Measurements from ENCODE around the gene SPATA32. TPM values are rescaled to one million over a fixed set of nuclear protein-coding genes. Genes with fewer than 3 reads are reported as not detected.

Gene SPATA32
- total RNA-seq, 1 donor from 2014 or later, result not detected

GRCh38 chr17:45248132-45248957 is 13.5 kb downstream of the SPATA32 start:
- no peak for DNase-seq (ENCODE audit: low spot score)
- peak; percentile 5 for ATAC-seq

DNA sequence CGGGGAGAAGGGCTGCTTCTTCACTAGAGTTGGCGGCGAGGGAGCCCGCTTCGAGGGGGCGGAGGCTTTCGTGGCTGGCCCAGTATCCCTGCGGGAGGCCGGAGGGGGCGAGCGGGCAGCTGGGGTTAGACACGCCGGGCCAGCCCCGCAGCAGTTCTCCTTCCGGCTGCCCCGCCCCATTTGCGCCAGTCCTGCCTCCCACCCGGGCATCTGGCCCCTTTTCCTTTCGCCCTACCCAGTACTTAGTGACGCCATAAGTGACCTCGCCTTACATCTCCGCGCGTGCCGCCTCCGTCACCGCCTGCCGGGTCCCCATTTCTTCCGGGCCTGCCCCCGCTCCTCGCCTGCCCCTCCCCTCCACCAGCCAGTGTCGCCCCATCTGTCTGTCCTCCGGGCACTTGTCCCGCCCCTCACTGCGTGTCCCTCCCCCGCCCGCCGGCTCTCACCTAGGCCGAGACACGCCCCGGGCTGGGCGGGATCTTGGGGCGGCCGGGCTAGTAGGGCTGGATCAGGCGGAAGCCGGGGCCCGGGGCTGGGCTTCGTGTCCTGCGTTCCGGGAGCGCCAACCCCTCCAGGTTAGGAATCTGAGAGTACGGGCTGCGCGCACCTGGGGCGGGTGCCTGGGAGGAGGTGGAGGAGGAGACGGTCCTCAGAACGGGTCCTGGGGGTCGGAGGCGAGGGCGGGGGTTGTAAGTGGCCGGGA is 14.3 kb downstream of the SPATA32 start:
- peak; percentile 97 for ATAC-seq

GRCh38 chr17:45246861-45247428 is 14.9 kb downstream of the SPATA32 start:
- DNase-seq (ENCODE audit: low spot score), result no peak
- peak; percentile 5 for ATAC-seq

More for the DNA sequence above, 14.3 kb downstream of the SPATA32 start:
- peak; percentile 95 for DNase-seq (ENCODE audit: low spot score)

- ATAC-seq, result no peak
Measured at GRCh38 chr17:45246338-45246737, 15.6 kb downstream of the SPATA32 start.

DNA sequence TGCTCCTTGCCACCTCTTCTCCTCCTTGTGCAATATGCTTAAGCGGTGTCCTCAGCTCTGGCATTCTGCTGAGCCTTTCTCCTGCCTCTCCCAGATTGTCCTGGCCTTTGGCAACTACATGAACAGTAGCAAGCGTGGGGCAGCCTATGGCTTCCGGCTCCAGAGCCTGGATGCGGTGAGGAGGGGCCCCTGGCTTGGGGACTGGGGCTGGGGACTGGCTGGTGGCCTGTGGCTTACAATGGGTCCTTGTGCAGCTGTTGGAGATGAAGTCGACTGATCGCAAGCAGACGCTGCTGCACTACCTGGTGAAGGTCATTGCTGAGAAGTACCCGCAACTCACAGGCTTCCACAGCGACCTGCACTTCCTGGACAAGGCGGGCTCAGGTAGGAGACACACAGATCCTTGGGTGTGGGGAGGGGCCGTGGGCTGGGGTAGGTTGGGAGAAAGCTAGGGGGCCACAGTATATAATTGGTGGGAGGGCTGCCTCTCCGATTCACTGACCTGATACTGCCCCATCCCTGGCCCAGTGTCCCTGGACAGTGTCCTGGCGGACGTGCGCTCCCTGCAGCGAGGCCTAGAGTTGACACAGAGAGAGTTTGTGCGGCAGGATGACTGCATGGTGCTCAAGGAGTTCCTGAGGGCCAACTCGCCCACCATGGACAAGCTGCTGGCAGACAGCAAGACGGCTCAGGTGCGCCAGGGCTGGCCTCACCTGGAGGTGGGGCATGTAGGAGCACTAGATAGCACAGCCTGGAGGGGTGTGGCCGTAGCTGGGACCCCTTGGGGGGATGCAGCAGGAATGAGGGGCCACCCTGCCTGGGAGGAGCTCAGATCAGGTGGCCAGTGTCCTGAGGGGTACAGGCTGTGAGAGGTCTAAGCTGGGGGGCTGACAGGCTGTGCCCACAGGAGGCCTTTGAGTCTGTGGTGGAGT is 16.9 kb downstream of the SPATA32 start:
- no peak for DNase-seq (ENCODE audit: low spot score)
- ATAC-seq, result no peak

More at GRCh38 chr17:45246338-45246737, 15.6 kb downstream of the SPATA32 start:
- no peak for DNase-seq (ENCODE audit: low spot score)

GRCh38 chr17:45243750-45244149 is 18.1 kb downstream of the SPATA32 start:
- no peak for ATAC-seq
- DNase-seq (ENCODE audit: low spot score), result no peak

DNA sequence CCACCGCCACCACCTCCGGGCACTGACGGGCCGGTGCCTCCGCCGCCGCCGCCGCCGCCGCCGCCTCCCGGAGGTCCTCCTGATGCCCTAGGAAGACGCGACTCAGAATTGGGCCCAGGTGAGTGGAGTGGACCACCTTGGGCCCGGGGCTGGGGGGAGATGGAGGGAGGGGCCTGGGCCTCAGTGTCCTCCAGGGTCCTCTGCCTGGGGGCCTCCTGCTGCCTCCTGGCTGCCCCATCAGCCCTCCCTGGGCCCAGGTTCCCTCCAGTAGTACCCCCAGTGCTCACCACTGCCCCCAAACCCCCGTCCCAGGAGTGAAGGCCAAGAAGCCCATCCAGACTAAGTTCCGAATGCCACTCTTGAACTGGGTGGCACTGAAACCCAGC is 19.9 kb downstream of the SPATA32 start:
- ATAC-seq, result no peak
- DNase-seq (ENCODE audit: low spot score), result no peak

DNA sequence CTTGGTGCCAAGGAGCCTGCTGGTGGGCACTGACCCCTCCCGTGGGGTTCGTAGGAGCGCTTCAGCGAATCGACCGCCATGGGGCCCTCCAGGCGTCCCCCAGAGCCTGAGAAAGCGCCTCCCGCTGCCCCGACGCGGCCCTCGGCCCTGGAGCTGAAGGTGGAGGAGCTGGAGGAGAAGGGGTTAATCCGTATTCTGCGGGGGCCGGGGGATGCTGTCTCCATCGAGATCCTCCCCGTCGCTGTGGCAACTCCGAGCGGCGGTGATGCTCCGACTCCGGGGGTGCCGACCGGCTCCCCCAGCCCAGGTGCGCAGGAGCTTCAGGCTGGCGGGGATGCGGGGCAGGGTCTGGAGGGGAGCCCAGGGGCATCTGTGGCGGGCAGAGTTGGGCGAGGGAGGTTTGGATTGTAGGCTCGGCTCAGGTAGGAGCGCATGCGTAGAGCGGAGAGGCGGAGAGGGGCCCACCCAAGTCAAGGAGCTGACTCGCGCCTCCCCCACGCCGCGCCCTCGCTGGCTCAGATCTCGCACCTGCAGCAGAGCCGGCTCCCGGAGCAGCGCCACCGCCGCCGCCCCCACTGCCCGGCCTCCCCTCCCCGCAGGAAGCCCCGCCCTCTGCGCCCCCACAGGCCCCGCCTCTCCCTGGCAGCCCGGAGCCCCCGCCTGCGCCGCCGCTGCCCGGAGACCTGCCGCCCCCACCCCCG is 20.4 kb downstream of the SPATA32 start:
- DNase-seq (ENCODE audit: low spot score), result no peak
- peak; percentile 35 for ATAC-seq

- ATAC-seq (no peak), DNase-seq (ENCODE audit: low spot score) (no peak)
Measured at GRCh38 chr17:45240905-45241327, 21.0 kb downstream of the SPATA32 start.

GRCh38 chr17:45238155-45238774 is 23.6 kb downstream of the SPATA32 start:
- ATAC-seq (no peak), DNase-seq (ENCODE audit: low spot score) (no peak)

GRCh38 chr17:45237686-45238085 is 24.2 kb downstream of the SPATA32 start:
- ATAC-seq, result no peak

GRCh38 chr17:45236282-45236606 is 25.6 kb downstream of the SPATA32 start:
- ATAC-seq, result no peak
- DNase-seq (ENCODE audit: low spot score), result no peak

More at GRCh38 chr17:45237686-45238085, 24.2 kb downstream of the SPATA32 start:
- DNase-seq (ENCODE audit: low spot score), result no peak

- DNase-seq (ENCODE audit: low spot score) (peak; percentile 60), ATAC-seq (peak; percentile 83)
Measured at GRCh38 chr17:45235416-45236281, 26.2 kb downstream of the SPATA32 start.

- ATAC-seq (peak; percentile 30), DNase-seq (ENCODE audit: low spot score) (peak; percentile 43)
Measured at GRCh38 chr17:45234641-45235415, 27.1 kb downstream of the SPATA32 start.

DNA sequence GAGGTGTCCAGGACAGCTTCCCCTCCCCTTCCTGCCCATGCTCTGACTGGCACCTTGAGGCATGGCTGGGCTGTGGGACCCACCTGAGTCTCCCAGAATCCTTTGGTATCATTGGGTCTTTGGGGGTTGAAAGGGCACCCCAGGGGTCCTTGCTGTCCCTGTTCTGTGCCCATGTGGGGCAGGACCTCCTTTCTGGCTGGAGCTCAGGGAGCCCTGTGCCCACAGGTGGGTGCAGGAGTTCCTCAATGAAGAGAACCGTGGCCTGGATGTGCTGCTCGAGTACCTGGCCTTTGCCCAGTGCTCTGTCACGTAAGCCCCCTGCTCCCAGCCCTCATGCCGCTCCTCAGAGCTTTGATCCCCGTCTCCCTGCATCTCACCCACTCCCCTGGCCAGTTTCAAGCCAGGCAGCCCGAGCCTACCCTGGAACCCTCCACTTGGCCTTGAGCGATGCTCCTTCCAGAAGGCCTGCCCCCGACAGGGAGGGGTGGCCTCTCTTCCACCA is 28.4 kb downstream of the SPATA32 start:
- ATAC-seq (no peak), DNase-seq (ENCODE audit: low spot score) (no peak)

GRCh38 chr17:45232514-45233422 is 29.1 kb downstream of the SPATA32 start:
- no peak for ATAC-seq
- no peak for DNase-seq (ENCODE audit: low spot score)

All from left lobe of liver (tissue), 2 donors.